Mucosa of descending colon (tissue), 3 donors: ENCODE data around the gene SLC1A7. TPM values are rescaled to one million over a fixed set of nuclear protein-coding genes. Genes with fewer than 3 reads are reported as not detected.

Source experiments
- ATAC-seq: fragments of 200-7000 bp; cut with Tn5 transposase; one replicate; pipeline ENCODE4 v1.9.1; 2020; ENCODE audit warnings: mild to moderate bottlenecking, moderate library complexity
- DNase-seq, 3 donors: peaks; one replicate each; pipeline ENCODE4 v3.0.0-alpha.2; 2020
- H3K36me3 ChIP-seq: fragments of 200-600 bp; one replicate; pipeline ENCODE4 v1.8.0; 2021; ENCODE audit warnings: low read depth, mild to moderate bottlenecking
- H3K4me1 ChIP-seq: fragments of 200-600 bp; one replicate; pipeline ENCODE4 v1.8.0; 2021; ENCODE audit warnings: low read depth, mild to moderate bottlenecking
- H3K4me3 ChIP-seq: fragments of 200-600 bp; one replicate; pipeline ENCODE4 v1.8.0; 2021; ENCODE audit warnings: mild to moderate bottlenecking
- H3K9me3 ChIP-seq: fragments of 200-600 bp; one replicate; pipeline ENCODE4 v1.8.0; 2021; ENCODE audit warnings: mild to moderate bottlenecking
- CTCF ChIP-seq: fragments of 200-600 bp; IDR thresholded peaks from one replicate; pipeline ENCODE4 v1.8.0; 2022; ENCODE audit warnings: antibody characterized with exemption, mild to moderate bottlenecking
- intact Hi-C, 2 donors: fragments of 100-400 bp; cut with DNase I in 1 of 2; cut with micrococcal nuclease in 1 of 2; formaldehyde crosslinking; loops; one replicate each; pipeline versions ENCODE4 v1.11.0 to v1.11.1; 2022; cut with DNase I, micrococcal nuclease
- long read RNA-seq, 2 donors: library from polyadenylated mRNA; unstranded; transcript quantifications; one replicate each; pipeline ENCODE4 v2.0.0, GENCODE V29; 2019 to 2021
- total RNA-seq, 3 donors: library from RNA; stranded (reverse); fragmentation: NEBNext Ultra II Directional in 2 of 3; extraction: Animal tissue kit (Norgen Biotek cat#: 25700) in 2 of 3; gene quantifications; one replicate each; pipeline versions ENCODE4 v1.2.1 to v1.2.4, GENCODE V29; 2021 to 2023
- donor health status: DM: no; HTN: no; CAD: no; lungs with moderate emphysema.
- donor health status: DM: no; HTN: no; CAD: no.
- donor health status: DM: no; HTN: yes; CAD: no.

The SLC1A7 gene
- total RNA-seq: under 1 TPM; 0.72 to 0.98 (median 0.93) TPM
- long read RNA-seq, donor 1, partial matches to known transcripts: 3 of 5 reads
- long read RNA-seq, donor 1, other reads (novel, unspliced or antisense): 1 of 5 reads
- long read RNA-seq, donor 2, partial matches to known transcripts: 0 of 1 reads
- long read RNA-seq, donor 2, other reads (novel, unspliced or antisense): 1 of 1 reads

DNA sequence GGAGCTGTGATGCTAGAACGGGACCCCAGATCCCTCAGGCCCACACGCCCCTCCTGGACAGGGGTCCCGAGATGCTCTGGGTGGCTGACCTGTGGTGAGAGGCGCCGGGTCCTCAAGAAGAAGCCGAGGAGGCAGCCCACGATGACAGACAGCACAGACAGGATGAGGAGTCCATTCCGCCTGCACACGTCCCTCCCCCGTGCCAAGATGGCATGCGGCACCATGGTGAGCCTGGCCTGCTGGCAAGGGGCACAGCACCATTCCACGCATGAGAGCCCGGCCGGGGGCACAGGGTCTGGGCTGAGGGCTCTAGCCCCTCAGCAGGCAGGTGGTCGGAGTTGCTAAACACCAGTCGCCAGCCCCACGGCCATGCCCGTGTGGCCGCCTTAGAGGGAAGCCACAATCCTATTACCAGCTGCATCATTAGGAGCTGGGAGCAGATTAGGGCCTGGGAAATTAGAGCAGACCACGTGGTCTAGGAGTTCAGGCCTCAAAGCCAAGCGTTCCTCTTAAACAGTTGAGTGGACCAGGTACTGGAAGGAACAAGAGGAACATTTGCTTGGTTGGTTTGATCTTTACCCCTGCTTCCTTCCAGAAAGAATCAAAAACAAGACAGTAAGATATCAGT lies at the start of gene SLC1A7:
TSS of gene SLC1A7 (minus strand) at position 413 of the 628 bp plus-strand sequence. CDS start at position 224, 189 bp downstream.
- DNase-seq (no peak), ATAC-seq (no peak)
- Histone ChIP-seq H3K36me3 (no peaks in the 10 kb centered on the region), H3K4me3 (no peak within 1 kb of the TSS), H3K9me3 (peaks cover 6% of the 10 kb centered on the region), H3K4me1 (no peaks in the 10 kb centered on the region)
- intact Hi-C loops: no loop called here
- TF ChIP-seq CTCF: no peak

- DNase-seq: no peak
- TF ChIP-seq CTCF: no peak
- no peaks in the 10 kb centered on the region for H3K9me3 ChIP-seq
- no peak for ATAC-seq
- H3K4me3 ChIP-seq: no peak overlapping the region
- intact Hi-C loops: no loop called here
- H3K36me3 ChIP-seq: no peaks in the 10 kb centered on the region
- H3K4me1 ChIP-seq: peaks cover 6% of the 10 kb centered on the region
Observed at GRCh38 chr1:53190210-53190611, 47.8 kb upstream of the SLC1A7 start.

DNA sequence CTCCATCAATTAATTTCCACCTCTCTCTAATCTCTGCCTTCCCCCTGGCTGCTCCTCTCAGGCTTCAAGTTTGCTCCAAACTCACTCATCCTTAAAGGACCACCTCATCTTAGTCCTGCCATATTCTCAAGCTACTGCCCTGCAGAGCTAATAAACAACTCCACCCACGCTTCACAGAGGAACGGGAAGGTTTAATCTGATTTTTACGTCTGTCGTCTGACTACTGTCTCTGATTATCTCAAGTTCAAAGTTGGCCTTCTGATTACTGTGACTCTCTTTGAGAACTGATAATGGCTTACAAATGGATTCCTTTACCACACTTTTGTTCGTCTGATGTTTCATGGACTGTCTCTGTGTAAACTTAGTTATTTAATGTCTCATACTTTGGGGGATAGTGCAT lies 46.6 kb upstream of the SLC1A7 start:
- H3K4me3 ChIP-seq: no peak overlapping the region
- H3K36me3 ChIP-seq: no peaks in the 10 kb centered on the region
- TF ChIP-seq CTCF: no peak
- no peaks in the 10 kb centered on the region for H3K9me3 ChIP-seq
- DNase-seq: no peak
- H3K4me1 ChIP-seq: peaks cover 6% of the 10 kb centered on the region
- no peak for ATAC-seq
- intact Hi-C loops: no loop called here

GRCh38 chr1:53188099-53188498 lies 45.7 kb upstream of the SLC1A7 start:
- no peak overlapping the region for H3K4me3 ChIP-seq
- H3K9me3 ChIP-seq: no peaks in the 10 kb centered on the region
- H3K36me3 ChIP-seq: no peaks in the 10 kb centered on the region
- DNase-seq (no peak), ATAC-seq (no peak)
- no peak for TF ChIP-seq CTCF
- peaks cover 6% of the 10 kb centered on the region for H3K4me1 ChIP-seq
- intact Hi-C loops: no loop called here

DNA sequence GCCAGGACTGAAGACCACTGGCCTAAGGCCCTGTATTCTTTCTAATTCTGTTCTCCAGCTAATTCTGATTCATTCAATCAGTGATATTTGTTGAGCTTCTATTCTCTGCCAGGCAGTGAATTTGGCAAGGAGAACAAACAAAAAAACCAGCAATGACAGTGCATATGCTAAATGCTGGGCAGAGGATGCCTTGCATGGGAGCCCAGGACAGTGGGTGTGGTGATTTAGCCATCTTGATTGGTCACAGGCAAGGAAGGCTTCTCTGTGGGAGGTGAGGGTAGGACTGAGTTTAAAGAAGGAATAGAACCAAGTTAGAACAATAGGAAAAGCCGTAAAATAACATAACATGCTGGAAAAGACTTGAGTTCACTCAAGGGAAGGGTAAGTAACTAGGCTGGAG lies 45.0 kb upstream of the SLC1A7 start:
- ATAC-seq: no peak
- intact Hi-C loops: no loop called here

More for the DNA sequence above, 45.0 kb upstream of the SLC1A7 start:
- Histone ChIP-seq H3K36me3 (no peaks in the 10 kb centered on the region), H3K4me3 (no peak overlapping the region), H3K9me3 (no peaks in the 10 kb centered on the region), H3K4me1 (peaks cover 9% of the 10 kb centered on the region)
- TF ChIP-seq CTCF: no peak
- no peak for DNase-seq
